GM21381 (cell line): ENCODE results near the gene KSR2.

Experiments used
- ATAC-seq: cut with Tn5 transposase; IDR thresholded peaks from one replicate; pipeline ENCODE4 v1.9.1; 2021; ENCODE audit warnings: mild to moderate bottlenecking, moderate library complexity; ENCODE audit not compliant: unreplicated experiment

Gene KSR2

DNA sequence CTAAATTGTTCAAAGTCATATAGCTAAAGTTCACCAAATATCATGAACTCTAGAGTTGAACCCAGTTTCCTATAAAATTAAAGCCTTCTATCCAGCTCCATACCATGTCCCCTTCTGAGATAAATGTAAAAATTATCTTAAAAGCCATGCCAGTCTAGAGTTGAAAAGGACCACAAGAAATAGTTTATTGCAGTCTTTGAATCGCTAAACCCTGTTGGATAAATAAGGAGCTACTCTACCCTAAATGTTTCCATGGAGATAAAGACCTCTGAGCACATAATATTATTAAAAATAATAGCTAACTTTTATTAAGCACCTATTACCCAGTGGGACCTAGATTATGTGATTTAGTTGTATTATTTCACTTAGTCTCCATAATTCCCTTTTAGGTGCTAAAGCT, 379.8 kb downstream of the KSR2 start:
- no peak for ATAC-seq

DNA sequence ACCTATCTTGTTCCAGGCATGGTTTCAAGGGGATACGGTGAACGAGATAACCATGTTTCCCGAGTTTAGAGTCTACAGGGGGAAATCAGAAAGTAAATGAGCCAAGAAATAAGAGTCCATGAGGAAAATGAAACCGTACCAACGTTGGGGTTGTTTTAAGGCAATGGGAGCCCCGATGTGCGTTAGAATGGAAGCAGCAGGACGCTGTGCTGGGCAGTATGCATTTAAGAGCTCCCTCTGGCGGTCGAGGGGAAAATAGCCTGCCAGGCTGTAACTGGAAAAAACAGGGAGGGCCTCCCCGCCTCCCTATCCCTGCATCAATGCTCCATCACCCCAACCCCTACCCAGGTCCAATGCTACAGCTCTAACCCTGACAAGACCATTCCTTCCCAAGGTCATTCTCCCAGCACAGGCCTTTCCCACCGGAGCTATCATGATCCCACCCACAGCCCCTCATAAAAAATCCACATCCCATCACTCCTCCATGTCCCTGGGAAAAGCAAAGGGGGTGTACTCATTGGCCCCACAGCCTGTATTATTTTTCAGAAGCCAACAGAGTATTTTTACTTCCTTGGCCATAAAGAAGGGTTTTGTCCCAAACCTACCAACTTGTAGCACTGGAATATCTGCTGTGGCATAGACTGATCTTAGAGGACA, 381.0 kb downstream of the KSR2 start:
- peak; percentile 57 for ATAC-seq

DNA sequence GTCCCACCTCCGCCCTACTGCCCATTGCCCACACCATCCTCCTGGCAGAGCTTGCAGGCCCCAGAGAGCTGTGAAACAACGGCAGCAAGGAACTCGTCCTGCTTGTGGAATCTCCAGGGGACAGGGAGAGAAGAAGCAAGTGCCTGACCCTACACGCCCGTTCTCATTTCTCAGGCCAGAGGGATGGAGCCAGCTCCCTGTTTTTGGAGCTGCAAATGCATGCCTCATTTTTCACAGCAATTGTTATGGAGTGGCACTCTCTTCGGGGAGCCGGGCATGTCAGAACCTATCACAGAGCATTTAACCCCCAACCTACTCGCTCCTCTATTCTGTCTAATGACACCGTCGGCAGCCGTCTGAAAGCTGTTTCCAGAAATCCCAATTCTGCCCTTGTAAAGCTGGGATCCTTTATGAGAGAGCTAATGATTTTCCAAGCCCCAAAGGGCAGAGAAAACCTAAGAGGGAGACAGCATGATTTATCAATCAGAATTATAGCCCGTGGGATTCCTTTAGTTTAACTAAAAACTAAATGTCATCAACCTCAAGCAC, 385.0 kb downstream of the KSR2 start:
- ATAC-seq, result no peak

DNA sequence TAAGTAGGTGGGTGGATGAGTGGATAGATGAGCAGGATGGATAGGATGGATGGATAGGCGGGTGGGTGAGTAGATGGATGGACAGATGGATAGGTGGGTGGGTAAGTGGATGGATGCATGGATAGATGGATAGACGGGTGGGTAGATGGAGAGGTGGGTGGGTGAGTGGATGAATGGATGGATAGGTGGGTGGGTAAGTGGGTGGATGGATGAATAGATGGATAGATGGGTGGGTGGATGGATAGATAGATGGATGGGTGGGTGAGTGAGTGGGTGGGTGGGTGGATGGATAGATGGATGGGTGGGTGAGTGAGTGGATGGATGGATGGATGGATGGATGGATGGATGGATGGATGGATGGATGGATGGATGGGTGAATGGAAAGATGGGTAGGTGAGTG, 385.7 kb downstream of the KSR2 start:
- ATAC-seq, result no peak

DNA sequence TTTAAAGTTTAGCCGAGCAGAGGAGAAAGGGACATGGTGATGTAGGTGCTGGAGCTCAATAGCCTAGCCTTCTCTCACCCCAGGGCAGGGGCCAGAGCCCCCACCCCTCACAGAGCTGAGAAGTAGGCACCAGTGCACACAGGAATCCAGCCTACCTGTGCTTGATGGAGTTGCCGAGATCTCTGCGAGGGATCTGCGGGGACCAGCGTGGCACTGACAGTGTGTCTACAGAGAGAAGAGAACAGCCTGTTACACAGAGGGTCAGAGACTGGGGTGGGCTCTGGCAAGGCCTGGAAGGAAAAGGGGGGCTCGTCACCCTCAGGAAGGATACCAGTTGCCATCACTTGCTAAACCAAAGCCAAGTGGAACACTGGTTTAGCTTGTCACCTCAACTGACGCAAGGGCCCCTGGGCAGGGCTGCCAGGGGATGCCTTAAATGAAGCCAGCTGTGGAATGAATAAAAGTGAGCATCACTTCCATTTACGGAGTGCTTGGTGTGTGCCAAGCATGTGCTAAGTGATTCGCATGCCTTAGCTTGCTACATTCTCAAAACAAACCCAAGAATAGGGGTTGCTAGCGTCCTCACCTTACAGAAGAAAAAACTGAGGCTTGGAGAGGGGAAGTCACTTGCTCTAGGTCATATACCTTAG, 386.5 kb downstream of the KSR2 start:
- ATAC-seq, result no peak

DNA sequence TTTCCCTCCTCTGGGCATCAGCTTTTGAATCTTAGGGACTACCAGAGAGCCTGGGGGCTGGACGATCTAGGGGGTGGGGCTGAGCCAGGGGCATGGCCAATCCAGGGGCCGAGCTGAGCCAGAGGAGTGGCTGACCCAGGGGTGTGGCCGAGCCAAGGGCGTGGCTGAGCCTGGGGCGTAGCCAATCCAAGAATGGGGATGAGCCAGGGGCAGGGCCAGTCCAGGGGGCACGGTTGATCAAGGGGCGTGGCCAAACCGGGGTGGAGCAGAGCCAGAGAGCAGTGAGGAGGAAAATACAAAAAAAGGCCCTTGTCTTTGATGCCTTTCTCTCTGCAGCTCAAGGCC, 388.1 kb downstream of the KSR2 start:
- ATAC-seq, result no peak

DNA sequence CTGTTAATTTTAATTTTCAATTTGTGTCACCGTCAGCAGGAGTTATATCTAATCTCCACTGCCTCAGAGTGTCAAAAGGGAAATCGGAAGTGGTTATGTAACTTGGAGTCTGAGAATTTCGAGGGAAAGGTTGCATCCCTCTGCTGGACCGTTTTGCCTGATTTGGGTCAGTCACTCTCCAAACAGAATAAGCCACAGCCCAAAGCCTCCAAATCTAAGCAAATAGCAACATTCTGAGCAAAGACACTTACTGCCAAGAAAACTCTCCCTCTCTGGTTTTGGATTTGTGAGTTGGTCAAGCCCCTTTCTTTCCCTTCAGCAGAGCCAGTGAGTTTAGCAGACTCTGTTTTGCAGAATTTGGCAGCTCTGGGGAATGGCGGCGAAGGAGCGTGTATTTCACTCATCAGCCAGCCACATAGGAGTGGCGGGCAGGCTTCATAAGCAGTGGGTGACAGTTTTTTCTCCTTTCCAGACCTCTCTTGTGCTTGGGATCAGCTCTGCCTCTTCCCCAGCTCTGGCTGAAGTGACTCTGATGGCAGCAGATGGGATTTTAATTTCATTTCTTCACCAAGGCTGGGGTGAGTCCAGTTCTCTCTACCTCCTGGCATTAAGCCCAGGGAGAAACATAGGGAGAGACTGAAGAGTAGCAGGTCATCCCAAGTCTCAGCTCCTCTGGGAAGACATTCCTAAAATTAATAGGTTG, 388.6 kb downstream of the KSR2 start:
- ATAC-seq, result no peak

DNA sequence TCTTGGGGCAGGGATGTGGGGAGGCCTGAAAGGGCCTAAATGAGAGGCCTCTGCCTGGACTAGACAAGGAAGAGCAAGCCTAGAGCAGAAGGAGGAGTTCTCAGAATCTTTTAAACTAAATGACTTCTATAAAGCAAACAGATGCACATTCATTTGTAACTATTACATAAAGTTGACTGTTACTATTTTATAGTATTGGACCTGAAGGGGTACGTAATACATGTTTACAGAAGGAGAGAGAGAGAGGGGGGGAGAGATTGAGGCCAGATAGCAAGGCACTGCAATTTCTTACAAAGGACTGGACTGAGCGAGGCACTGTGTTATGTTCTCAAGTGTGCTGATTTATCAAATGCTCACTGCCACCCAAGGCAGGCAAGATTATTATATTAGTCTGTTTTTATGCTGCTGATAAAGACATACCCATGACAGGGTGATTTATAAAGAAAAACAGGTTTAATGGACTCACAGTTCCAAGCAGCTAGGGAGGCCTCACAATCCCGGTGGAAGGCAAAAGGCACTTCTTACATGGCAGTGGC, 391.6 kb downstream of the KSR2 start:
- ATAC-seq, result no peak

DNA sequence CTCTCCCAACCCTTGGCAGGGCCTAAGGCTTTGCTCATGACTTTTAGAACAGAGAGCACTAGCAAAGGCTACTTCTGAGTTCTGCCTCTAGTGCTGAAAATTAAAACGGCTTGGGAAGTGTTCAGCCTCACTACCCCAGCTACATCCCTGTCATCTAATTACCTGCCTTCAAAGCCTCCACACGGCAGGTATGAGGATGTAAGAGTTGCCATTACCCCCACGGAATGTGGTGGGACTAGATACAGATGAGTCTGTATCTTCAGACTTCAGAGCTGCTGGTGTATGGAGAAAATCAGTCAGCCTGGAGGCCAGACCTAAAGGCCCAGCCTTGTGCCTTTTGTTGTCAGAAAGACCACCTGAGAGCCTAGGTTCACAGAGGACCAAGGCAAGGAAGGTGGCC, 392.7 kb downstream of the KSR2 start:
- ATAC-seq, result no peak

DNA sequence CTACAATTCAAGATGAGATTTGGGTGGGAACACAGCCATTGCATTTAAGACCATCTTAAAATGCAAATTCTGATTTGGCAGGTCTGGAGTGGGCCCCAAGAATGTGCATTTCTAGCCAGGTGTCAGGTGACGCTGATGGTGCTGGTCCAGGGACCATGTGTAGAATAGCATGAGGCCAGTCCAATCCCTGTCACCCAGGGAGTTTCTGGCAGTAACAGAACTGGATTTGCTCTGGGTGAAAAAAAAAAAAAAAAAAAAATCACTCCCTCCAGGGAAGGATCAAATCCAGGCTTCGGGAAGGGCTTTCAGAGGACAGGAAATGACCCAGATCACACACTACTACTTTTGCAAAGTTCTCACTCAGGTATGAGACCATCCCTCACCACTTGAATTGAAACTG, 394.1 kb downstream of the KSR2 start:
- ATAC-seq, result no peak

DNA sequence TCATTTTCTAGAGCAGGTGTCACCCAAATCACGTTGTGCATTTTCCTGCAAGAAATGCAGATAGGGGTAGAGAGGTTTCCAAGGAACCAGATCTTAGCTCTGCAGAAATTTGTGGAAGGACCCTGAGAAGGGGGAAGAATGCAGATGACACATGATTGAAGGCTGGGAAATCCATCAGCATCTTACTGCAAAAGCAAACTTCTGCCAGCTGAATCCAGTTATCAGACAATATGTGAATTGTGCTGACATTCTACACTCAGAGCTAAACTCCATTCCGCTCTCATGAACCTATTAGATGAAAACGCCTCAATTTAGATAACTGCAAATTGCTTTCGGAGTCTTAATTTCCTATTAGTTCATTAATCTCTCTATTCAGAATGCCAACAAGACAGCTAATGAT, 396.0 kb downstream of the KSR2 start:
- ATAC-seq, result no peak

DNA sequence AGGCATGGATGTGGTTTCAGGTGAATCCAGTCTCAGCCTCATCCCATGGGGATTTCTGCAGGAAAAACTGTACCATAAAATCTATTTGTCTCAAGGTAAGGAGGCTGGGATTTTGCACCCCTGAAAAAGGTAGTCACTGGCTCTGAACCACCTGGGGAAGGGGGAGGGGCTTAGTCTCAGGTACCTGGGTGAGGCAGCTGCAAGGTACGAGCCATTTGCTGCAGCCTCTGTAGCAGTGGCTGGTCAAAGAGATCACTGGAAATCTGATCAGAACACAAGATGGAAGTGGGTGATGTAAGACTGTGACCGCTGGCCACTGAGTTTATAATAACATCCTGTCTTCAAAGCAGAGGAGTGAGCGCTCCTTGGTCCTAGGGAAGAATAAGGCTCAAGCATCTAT, 397.5 kb downstream of the KSR2 start:
- ATAC-seq, result no peak

DNA sequence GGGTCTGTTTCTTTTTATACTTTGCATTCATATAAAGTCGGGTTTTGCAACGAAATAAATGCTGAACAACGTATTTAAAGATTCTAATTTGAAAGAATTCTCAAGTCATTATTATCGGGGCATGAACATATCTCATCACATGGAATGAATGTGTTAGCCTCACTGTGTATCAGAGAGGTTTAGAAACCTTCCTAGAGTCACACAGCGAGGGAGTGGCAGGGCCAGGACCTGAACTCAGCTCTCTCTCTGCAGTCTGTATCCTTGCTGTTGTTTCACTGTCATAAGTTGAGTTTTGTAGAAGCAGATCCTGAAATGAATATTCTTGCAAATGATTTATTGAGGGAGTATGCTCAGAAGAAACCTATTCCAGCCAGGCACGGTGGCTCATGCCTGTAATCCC, 398.2 kb downstream of the KSR2 start:
- ATAC-seq, result no peak

DNA sequence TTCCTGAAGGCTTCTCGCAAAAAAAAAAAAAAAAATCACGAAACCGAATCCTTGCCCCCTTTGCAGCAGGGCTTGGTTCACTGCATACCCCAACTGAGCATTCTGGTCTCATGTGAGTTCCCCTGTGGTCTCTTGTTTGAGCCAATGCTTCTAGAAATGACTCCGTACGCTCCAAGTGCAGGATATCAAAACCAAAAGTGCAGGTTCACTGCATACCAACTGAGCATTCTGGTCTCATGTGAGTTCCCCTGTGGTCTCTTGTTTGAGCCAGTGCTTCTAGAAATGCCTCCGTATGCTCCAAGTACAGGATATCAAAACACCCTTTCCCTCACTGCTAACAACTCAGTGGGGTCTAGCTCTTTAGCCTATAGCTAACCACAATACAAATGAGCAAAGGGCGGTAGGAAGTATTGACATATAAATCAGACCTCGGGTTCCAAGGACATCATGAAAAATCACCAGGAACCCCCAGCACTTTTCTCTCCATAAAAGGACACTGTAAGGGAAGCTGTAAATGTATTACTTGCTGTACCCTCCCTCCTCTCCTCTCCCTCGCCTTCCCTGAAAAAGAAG, 401.1 kb downstream of the KSR2 start:
- peak; percentile 58 for ATAC-seq

DNA sequence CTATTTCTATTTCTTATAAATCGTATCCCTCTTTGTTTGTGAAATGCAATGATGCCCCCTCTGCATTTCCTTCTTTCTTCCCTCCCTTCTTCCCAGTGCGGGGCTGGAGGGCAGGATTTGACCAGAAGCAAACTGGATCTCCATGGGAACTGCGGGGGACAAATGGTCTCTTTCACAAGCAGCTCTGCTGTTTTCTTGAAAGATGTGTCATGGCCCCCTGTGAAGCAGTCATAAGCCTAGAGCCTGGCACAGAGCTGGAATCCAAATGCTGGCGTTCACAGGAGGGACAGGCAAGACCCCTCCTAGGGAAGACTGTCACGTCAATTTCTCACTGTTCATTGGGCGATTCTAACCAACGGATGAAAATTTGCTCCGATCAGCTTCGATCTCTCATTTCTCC, 403.9 kb downstream of the KSR2 start:
- no peak for ATAC-seq

DNA sequence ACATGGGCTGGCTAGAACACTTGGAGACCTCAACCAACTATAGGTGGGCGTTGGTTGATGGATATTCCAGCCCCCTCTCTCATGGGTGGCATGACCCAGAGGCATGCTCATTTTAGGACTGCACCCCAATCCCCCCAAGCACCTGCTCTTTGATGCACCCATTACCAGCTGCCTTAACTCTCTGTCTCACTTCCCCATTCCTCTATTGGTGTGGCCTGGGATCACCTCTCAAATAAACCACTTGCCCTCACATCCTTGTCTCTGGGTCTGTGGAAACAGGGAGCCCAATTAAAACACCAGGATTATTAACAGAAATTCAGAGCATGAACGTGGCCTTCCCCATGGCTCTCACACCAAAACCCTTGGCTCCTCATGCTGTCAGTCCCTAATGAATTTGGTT, 405.1 kb downstream of the KSR2 start:
- no peak for ATAC-seq

DNA sequence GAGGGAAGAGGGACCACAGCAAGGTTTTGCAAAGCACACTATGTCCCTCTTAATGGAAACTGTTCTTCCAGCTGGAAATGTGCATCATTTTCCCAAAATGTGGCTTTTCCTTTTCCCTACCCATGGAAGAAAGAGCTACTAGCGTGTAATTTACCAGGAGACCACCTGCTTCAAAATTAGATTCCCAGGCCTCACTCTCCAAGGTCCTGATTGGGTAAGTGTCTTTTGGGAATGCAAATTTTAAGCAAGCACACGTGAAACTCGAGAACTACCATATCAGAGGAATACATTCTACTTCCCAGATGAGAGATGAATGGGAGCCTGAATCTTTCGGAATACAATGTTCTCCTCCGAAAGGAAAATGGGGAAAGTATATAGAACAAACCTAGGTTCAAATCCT, 405.8 kb downstream of the KSR2 start:
- ATAC-seq, result no peak

DNA sequence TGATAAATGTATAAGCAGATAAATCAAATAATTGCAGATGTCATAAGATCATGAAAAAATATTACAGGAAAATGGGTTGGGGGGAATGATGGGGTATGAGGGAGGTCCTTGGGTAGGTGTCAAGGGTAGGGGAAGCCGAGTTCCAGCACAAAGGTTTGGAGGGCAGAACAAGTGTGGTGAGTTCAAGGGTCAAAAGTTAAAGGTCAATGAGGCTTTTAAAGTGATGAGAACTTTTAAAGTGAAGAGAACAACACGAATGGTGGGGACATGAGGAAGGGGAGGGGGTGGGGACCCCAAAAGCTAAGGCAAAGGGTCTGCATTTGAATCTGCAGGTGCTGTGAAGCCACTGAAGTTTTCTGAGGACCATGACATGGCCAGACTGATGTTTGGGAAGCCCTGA, 406.8 kb downstream of the KSR2 start:
- ATAC-seq, result no peak

DNA sequence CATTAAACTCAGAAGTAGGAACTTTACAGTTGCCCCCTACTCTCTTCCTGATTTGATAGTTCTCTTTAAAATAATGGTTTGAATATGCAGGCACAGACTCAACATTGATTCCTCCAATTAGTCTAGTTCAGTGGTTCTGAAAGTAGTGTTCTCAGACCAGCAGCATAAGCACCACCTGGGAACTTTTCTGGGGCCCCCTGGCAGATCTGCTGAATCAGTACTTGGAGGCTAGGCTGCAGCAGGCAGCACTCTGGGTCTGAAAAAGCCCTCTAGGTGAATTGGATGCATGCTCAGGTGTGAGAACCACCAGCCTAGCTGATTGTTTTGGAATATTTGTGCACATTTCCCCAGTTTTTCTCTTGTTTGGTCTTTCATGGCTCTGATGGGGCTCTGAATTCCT, 408.8 kb downstream of the KSR2 start:
- ATAC-seq, result no peak

DNA sequence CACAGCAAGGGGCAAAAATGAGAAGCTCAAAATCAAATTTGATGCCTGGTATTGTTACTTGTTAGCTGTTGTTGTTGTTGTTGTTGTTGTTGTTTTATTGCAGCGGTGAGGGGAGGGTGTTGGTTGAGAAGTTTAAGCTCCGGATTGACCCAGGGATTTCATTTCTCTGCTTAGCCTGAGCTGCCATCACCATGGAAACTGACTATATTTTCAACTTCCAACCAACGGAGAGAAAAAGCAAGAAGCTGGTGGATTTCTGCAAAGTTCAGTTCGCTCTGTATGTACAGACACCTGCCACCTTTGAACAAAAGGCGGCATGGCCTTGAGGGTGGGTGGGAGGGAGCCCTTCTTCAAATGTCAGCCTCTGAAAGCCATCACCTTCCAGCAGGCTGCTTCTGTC, 412.9 kb downstream of the KSR2 start:
- ATAC-seq, result no peak

DNA sequence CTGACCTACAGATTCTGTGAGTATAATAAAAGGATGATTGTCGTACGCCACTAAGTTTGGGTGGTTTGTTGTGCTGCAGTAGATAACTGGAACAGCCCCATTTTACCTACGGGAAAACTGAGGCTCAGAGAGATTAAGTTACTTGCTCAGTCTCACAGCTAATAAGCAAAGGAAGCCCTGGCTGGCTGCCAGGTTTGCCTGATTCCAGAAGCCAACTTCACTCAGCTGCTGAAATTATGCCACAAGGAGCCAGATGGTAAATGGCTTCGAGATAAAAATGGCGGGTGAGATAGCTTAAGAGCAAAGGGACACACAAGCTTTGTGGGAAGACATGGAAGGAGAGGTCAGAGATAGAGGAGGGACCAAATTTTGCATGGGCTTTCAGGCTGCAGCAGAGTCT, 415.8 kb downstream of the KSR2 start:
- ATAC-seq, result no peak

DNA sequence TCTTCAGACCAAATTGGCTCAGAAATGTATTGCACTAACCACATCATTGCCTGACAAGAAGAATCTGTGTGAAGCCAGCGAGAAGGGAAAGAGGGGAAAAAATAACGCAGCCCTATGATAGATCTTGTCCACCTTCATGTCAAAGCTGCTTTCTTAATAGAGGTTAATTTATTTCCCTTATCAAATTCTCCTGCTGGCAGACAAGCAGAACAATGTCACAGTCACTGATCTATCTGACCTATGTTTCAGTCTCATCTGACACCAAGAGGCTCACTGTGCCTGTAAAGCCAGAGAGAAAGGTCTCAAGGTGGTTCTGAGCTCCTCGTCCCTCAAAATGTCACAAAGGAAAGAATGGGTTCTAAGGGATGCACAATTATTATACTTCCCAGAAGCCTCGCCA, 417.1 kb downstream of the KSR2 start:
- ATAC-seq, result no peak
